ENCODE results near the gene C14orf132.

Gene C14orf132

GRCh38 chr14:96038920-96039632 is at the start of gene C14orf132:
Gene C14orf132, plus strand, starts transcription at chr14:96039362. Its CDS starts 139 bp downstream, at chr14:96039501.
- TF ChIP-seq, protein P1, sequence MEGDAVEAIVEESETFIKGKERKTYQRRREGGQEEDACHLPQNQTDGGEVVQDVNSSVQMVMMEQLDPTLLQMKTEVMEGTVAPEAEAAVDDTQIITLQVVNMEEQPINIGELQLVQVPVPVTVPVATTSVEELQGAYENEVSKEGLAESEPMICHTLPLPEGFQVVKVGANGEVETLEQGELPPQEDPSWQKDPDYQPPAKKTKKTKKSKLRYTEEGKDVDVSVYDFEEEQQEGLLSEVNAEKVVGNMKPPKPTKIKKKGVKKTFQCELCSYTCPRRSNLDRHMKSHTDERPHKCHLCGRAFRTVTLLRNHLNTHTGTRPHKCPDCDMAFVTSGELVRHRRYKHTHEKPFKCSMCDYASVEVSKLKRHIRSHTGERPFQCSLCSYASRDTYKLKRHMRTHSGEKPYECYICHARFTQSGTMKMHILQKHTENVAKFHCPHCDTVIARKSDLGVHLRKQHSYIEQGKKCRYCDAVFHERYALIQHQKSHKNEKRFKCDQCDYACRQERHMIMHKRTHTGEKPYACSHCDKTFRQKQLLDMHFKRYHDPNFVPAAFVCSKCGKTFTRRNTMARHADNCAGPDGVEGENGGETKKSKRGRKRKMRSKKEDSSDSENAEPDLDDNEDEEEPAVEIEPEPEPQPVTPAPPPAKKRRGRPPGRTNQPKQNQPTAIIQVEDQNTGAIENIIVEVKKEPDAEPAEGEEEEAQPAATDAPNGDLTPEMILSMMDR (IDR thresholded peaks at IDR 0.05; ENCODE audit: borderline replicate concordance, insufficient read depth, low read depth, low read length) = no peak
- H3K4me3 ChIP-seq (ENCODE audit: low read depth, low read length) = no peak within 1 kb of the TSS

- TF ChIP-seq, protein P1 (IDR thresholded peaks at IDR 0.05; ENCODE audit: borderline replicate concordance, insufficient read depth, low read depth, low read length) = peak; percentile 64
- no peak overlapping the region for H3K4me3 ChIP-seq (ENCODE audit: low read depth, low read length)
Observed at GRCh38 chr14:95993768-95994592, 45.2 kb upstream of the C14orf132 start.

- TF ChIP-seq, protein P1 (IDR thresholded peaks at IDR 0.05; ENCODE audit: borderline replicate concordance, insufficient read depth, low read depth, low read length) = no peak
- no peak overlapping the region for H3K4me3 ChIP-seq (ENCODE audit: low read depth, low read length)
Observed at GRCh38 chr14:95994593-95994928, 44.6 kb upstream of the C14orf132 start.

DNA sequence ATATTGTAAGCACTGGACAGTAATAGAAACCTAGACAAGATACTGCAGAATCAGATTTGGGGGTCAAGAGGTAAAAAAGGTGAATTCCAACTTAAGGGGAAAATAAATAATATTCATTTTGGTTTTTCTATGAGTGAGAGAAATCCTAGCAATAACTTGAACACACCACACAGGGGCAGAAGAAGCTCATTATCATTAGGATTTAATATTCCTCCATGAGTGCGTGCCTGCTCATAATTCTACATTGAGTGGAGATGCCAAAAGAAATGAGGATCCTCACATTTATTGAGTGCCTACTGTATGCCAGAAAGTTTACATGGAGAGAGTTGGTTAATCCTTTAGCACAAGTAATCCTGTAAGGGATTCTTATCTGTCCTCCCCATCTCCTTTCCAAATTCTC is 40.5 kb upstream of the C14orf132 start:
- TF ChIP-seq, protein P1 (IDR thresholded peaks at IDR 0.05; ENCODE audit: borderline replicate concordance, insufficient read depth, low read depth, low read length) = no peak

GRCh38 chr14:96001866-96002497 is 37.2 kb upstream of the C14orf132 start:
- no peak overlapping the region for H3K4me3 ChIP-seq (ENCODE audit: low read depth, low read length)
- TF ChIP-seq, protein P1 (IDR thresholded peaks at IDR 0.05; ENCODE audit: borderline replicate concordance, insufficient read depth, low read depth, low read length) = no peak

More for the DNA sequence above, 40.5 kb upstream of the C14orf132 start:
- H3K4me3 ChIP-seq (ENCODE audit: low read depth, low read length) = no peak overlapping the region

- no peak overlapping the region for H3K4me3 ChIP-seq (ENCODE audit: low read depth, low read length)
- TF ChIP-seq, protein P1 (IDR thresholded peaks at IDR 0.05; ENCODE audit: borderline replicate concordance, insufficient read depth, low read depth, low read length) = no peak
Observed at GRCh38 chr14:96002498-96002884, 36.7 kb upstream of the C14orf132 start.

All from GM12875 (cell line).